Left lung (tissue), 10 donors: ENCODE data around the gene BUB3. TPM values are rescaled to one million over a fixed set of nuclear protein-coding genes. Genes with fewer than 3 reads are reported as not detected.

Experiments used
- ATAC-seq: fragments of 200-7000 bp; cut with Tn5 transposase; one replicate; pipeline ENCODE4 v1.9.1; 2020; ENCODE audit warnings: moderate library complexity
- DNase-seq, 4 donors: peaks; one replicate each; pipeline ENCODE4 v3.0.0-alpha.2; 2013 to 2020
- H3K27ac ChIP-seq, 2 donors: fragments of 200-600 bp; sonication (generic) in 1 of 2; one replicate each; pipeline versions ENCODE4 v1.5.0 to v1.8.0; 2020 to 2021
- H3K27me3 ChIP-seq, 2 donors: fragments of 200-600 bp; sonication (generic) in 1 of 2; one replicate each; pipeline versions ENCODE4 v1.5.0 to v1.8.0; 2020 to 2021
- H3K36me3 ChIP-seq, 2 donors: fragments of 200-600 bp; sonication (generic) in 1 of 2; one replicate each; pipeline versions ENCODE4 v1.5.0 to v1.8.0; 2020 to 2021
- H3K4me1 ChIP-seq, 2 donors: fragments of 200-600 bp; one replicate each; pipeline ENCODE4 v1.8.0; 2021
- H3K4me3 ChIP-seq, 2 donors: fragments of 200-600 bp; sonication (generic) in 1 of 2; one replicate each; pipeline versions ENCODE4 v1.5.0 to v1.8.0; 2020 to 2021; ENCODE audit warnings: mild to moderate bottlenecking in 1 of 2
- H3K9me3 ChIP-seq, 2 donors: fragments of 200-600 bp; sonication (generic) in 1 of 2; one replicate each; pipeline versions ENCODE4 v1.5.0 to v1.8.0; 2020 to 2021
- intact Hi-C, 2 donors: fragments of 100-400 bp; cut with DNase I; formaldehyde crosslinking; loops; one replicate each; pipeline versions ENCODE4 v1.11.2 to v1.14.2; 2022
- polyA plus RNA-seq, 6 donors: library from polyadenylated mRNA; unstranded; fragments of 120-200 nt; gene quantifications; one replicate each; pipeline ENCODE4 v1.2.1, GENCODE V29; 2013; ENCODE audit not compliant: insufficient read length in 6 of 6
- total RNA-seq, 2 donors: library from RNA; stranded (reverse); fragmentation: NEBNext Ultra II Directional; extraction: Animal tissue kit (Norgen Biotek cat#: 25700); gene quantifications; one replicate each; pipeline ENCODE4 v1.2.1, GENCODE V29; 2021
- TF ChIP-seq, protein P1 (sequence below), 2 donors: fragments of 200-600 bp; sonication (generic) in 1 of 2; IDR thresholded peaks; one replicate each; pipeline versions ENCODE4 v1.5.0 to v1.8.0; 2021; ENCODE audit warnings: antibody characterized with exemption in 2 of 2
- donor health status: DM: no; HTN: yes; CAD: no.
- donor health status: DM: no; HTN: no; CAD: no.

Gene BUB3
- total and polyA plus RNA-seq, 8 donors = 63.5 to 126 (median 106) TPM

DNA sequence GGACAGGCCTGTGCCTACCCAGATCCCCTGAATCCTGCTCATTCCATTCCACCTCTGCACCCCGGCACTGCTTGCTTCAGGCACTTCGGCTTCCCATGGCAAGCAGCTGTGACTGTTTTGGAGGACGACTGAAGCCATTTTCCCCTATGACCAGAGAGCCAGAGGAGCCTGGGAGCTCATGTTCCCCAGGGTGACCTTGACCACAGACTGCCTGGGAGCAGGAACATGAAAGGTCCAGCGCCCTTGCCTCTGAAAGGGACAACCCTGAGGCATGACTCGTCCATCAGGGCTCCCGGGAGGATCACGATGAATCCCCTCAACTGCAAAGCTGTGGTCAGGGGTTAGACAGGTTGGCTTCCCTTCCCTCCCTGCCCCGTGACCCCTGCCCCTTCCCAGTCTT, 35.1 kb upstream of the BUB3 start:
- H3K9me3 ChIP-seq = no peaks in the 10 kb centered on the region
- intact Hi-C loops = no loop called here
- no peak for ATAC-seq

DNA sequence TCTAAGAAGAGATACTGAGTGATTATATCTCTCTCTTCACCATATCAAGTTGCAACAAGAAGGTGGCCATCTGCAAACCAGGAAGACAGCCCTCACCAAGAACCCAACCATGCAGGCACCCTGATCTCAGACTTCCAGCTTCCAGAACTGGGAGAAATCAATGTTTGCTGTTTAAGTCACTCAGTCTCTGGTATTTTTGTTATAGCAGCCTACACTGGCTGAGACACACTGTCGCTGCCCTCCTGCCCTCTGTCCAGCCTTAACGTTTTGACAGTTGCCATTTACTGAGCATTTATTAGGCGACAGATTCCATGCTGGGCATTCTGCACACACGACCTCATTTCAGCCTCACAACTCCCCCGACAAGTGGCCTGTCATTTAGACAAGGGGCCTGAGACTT, 28.0 kb upstream of the BUB3 start:
- Histone ChIP-seq H3K4me3 (no peak overlapping the region), H3K4me1 (no peaks in the 10 kb centered on the region), H3K27ac (no peak overlapping the region), H3K9me3 (peaks cover 0 to 3% of the 10 kb centered on the region in 2 donors), H3K27me3 (peaks cover 13 to 86% of the 10 kb centered on the region in 2 donors), H3K36me3 (no peaks in the 10 kb centered on the region)
- DNase-seq = no peak
- intact Hi-C loops = no loop called here
- ATAC-seq = no peak
- TF ChIP-seq, protein P1, sequence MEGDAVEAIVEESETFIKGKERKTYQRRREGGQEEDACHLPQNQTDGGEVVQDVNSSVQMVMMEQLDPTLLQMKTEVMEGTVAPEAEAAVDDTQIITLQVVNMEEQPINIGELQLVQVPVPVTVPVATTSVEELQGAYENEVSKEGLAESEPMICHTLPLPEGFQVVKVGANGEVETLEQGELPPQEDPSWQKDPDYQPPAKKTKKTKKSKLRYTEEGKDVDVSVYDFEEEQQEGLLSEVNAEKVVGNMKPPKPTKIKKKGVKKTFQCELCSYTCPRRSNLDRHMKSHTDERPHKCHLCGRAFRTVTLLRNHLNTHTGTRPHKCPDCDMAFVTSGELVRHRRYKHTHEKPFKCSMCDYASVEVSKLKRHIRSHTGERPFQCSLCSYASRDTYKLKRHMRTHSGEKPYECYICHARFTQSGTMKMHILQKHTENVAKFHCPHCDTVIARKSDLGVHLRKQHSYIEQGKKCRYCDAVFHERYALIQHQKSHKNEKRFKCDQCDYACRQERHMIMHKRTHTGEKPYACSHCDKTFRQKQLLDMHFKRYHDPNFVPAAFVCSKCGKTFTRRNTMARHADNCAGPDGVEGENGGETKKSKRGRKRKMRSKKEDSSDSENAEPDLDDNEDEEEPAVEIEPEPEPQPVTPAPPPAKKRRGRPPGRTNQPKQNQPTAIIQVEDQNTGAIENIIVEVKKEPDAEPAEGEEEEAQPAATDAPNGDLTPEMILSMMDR (IDR thresholded peaks at IDR 0.05) = no peak

More for the DNA sequence above, 35.1 kb upstream of the BUB3 start:
- no peak for DNase-seq
- TF ChIP-seq, protein P1 (IDR thresholded peaks at IDR 0.05) = no peak
- H3K36me3 ChIP-seq = no peaks in the 10 kb centered on the region
- no peak overlapping the region for H3K4me3 ChIP-seq
- H3K27ac ChIP-seq = no peak overlapping the region
- peaks cover 0 to 73% of the 10 kb centered on the region in 2 donors for H3K27me3 ChIP-seq
- H3K4me1 ChIP-seq = no peaks in the 10 kb centered on the region

DNA sequence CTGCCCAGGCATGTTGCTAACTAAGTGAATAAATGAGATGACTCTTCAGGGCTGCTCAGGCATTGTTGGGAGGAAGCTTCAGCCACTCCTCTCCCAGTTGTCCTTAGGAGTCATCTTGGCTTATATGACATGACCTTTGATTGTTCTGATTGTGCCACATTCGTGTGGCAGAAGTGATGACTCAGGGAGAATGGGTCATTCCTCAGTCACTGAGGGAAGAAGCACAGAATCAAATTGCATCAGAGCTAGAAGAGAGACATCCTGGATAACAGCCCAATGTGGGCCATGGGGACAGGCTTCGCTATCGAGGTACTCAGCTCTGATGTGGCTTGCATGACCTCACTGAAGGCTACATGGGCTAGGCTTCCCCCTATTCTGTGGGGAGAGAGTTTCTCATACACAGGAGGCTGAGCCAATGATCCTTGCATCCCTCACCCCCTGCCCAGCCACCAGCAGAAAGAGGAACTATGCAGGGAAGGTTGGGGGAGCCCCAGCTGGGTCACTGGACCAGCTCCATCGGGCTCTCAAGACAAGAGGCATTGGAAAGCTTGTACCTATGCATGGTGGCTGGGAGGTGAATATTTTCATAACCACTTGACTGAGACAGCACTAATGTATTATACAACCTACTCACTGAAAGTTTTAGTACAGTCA, 24.5 kb upstream of the BUB3 start:
- H3K27me3 ChIP-seq = peaks cover 46 to 100% of the 10 kb centered on the region in 2 donors
- H3K9me3 ChIP-seq = peaks cover 0 to 3% of the 10 kb centered on the region in 2 donors
- intact Hi-C loops = loop anchor here in 1 of 2 donors (5.0 kb wide), 1 partner anchor 428 kb away; no protein-coding TSS in a partner anchor
- peaks cover 3 to 23% of the 10 kb centered on the region in 2 donors for H3K4me1 ChIP-seq
- ATAC-seq (no peak), DNase-seq (no peak)
- TF ChIP-seq, protein P1 (IDR thresholded peaks at IDR 0.05) = no peak
- H3K27ac ChIP-seq = no peak overlapping the region
- H3K36me3 ChIP-seq = no peaks in the 10 kb centered on the region
- H3K4me3 ChIP-seq = no peak overlapping the region

- Histone ChIP-seq H3K9me3 (peaks cover 0 to 3% of the 10 kb centered on the region in 2 donors), H3K36me3 (no peaks in the 10 kb centered on the region), H3K27ac (no peak overlapping the region), H3K27me3 (peaks cover 76 to 100% of the 10 kb centered on the region in 2 donors), H3K4me1 (peaks cover 26 to 54% of the 10 kb centered on the region in 2 donors), H3K4me3 (no peak overlapping the region)
- TF ChIP-seq, protein P1 (IDR thresholded peaks at IDR 0.05) = peak; percentile 89
- ATAC-seq = peak; percentile 98
- peak; percentile 81 to 90 (median 85) for DNase-seq
- intact Hi-C loops = loop anchor here in 1 of 2 donors (5.0 kb wide), 1 partner anchor 424 kb away; no protein-coding TSS in a partner anchor
These were observed 21.4 kb upstream of the BUB3 start for GRCh38 chr10:123132576-123133477.
